Measurements from ENCODE around the gene TSPAN16. TPM values are rescaled to one million over a fixed set of nuclear protein-coding genes. Genes with fewer than 3 reads are reported as not detected.

The TSPAN16 gene
- total RNA-seq, 4 donors from 2014 or later = not detected

DNA sequence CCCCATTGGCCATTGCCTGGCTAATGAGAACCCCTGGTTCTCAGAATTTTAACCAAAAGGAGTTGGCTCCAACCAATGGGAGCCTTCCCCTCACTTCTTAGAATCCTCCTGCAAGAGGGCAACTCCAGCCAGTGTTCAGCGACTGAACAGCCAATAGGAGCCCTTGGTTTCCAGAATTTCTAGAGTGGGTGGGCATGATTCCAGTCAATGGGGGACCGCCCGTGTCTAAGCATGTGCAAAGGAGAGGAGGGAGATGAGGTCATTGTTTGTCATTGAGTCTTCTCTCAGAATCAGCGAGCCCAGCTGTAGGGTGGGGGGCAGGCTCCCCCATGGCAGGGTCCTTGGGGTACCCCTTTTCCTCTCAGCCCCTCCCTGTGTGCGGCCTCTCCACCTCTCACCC lies 69.0 kb downstream of the TSPAN16 start:
- TF ChIP-seq POLR2A (IDR thresholded peaks at IDR 0.05) (no peak), EP300 (IDR thresholded peaks at IDR 0.05) (no peak), POLR2AphosphoS5 (IDR thresholded peaks at IDR 0.05) (no peak)
- TF ChIP-seq, protein P1, sequence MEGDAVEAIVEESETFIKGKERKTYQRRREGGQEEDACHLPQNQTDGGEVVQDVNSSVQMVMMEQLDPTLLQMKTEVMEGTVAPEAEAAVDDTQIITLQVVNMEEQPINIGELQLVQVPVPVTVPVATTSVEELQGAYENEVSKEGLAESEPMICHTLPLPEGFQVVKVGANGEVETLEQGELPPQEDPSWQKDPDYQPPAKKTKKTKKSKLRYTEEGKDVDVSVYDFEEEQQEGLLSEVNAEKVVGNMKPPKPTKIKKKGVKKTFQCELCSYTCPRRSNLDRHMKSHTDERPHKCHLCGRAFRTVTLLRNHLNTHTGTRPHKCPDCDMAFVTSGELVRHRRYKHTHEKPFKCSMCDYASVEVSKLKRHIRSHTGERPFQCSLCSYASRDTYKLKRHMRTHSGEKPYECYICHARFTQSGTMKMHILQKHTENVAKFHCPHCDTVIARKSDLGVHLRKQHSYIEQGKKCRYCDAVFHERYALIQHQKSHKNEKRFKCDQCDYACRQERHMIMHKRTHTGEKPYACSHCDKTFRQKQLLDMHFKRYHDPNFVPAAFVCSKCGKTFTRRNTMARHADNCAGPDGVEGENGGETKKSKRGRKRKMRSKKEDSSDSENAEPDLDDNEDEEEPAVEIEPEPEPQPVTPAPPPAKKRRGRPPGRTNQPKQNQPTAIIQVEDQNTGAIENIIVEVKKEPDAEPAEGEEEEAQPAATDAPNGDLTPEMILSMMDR (IDR thresholded peaks at IDR 0.05) = no peak
- peaks cover 0 to 5% (median 0%) of the 10 kb centered on the region in 3 donors for H3K4me1 ChIP-seq
- 75% methylated on average over 2 of the region's 5 CpGs; no CpG with 5 or more reads in 1 of the 2 donors for WGBS, 2 donors (ENCODE audit: low coverage in 1 of 2)
- H3K27me3 ChIP-seq = no peaks in the 10 kb centered on the region
- H3K9me3 ChIP-seq = no peaks in the 10 kb centered on the region
- peak overlapping the region in 1 of 4 donors; percentile 18 for H3K27ac ChIP-seq
- peaks cover 0 to 87% of the 10 kb centered on the region in 2 donors for H3K36me3 ChIP-seq
- H3K4me3 ChIP-seq = no peak overlapping the region
- no peak for ATAC-seq

Other genes with a start within 250 kb of the TSPAN16 start
- gene LDLR, start 206.7 kb upstream of the TSPAN16 start, total RNA-seq = 10 to 100 TPM; 14.9 to 68.1 (median 32.6) TPM
- 1 to 10 TPM; 4.2 to 6.8 (median 5.7) TPM for gene SPC24, start 140.4 kb upstream of the TSPAN16 start, total RNA-seq
- 1,000 to 10,000 TPM in 3 of 4 donors, 100 to 1,000 TPM in 1; 913 to 1,808 (median 1,065) TPM for gene KANK2, start 98.6 kb upstream of the TSPAN16 start, total RNA-seq
- gene ANGPTL8, start 56.5 kb upstream of the TSPAN16 start, total RNA-seq = 1 to 10 TPM in 1 of 4 donors, not detected in 3; 2.0 TPM
- 10 to 100 TPM; 18.5 to 43.1 (median 29.1) TPM for gene DOCK6, start 33.6 kb upstream of the TSPAN16 start, total RNA-seq
- gene RAB3D, start 43.5 kb downstream of the TSPAN16 start, total RNA-seq = 10 to 100 TPM; 21.5 to 43.7 (median 28.0) TPM
- gene TMEM205, start 50.1 kb downstream of the TSPAN16 start, total RNA-seq = 100 to 1,000 TPM; 165 to 262 (median 210) TPM
- gene CCDC159, start 50.4 kb downstream of the TSPAN16 start, total RNA-seq = 10 to 100 TPM in 3 of 4 donors, 1 to 10 TPM in 1; 6.6 to 30.0 (median 19.0) TPM
- gene PLPPR2, start 59.3 kb downstream of the TSPAN16 start, total RNA-seq = 10 to 100 TPM; 20.5 to 57.7 (median 44.9) TPM
- 1 to 10 TPM in 2 of 4 donors, under 1 TPM in 2; 0.62 to 2.6 (median 1.0) TPM for gene SWSAP1, start 78.5 kb downstream of the TSPAN16 start, total RNA-seq
- gene EPOR, start 88.2 kb downstream of the TSPAN16 start, total RNA-seq = 1 to 10 TPM in 3 of 4 donors, under 1 TPM in 1; 0.62 to 5.1 (median 2.7) TPM
- gene RGL3, start 123.2 kb downstream of the TSPAN16 start, total RNA-seq = 1 to 10 TPM in 2 of 4 donors, under 1 TPM in 2; 0.25 to 3.7 (median 1.3) TPM
- 1 to 10 TPM in 1 of 4 donors, under 1 TPM in 1, not detected in 2; 0.27 to 1.4 TPM for gene ODAD3, start 139.0 kb downstream of the TSPAN16 start, total RNA-seq
- 100 to 1,000 TPM in 1 of 4 donors, 10 to 100 TPM in 3; 72.8 to 112 (median 85.8) TPM for gene PRKCSH, start 139.5 kb downstream of the TSPAN16 start, total RNA-seq
- 1 to 10 TPM in 1 of 4 donors, under 1 TPM in 2, not detected in 1; 0.04 to 3.3 (median 0.27) TPM for gene ELAVL3, start 184.9 kb downstream of the TSPAN16 start, total RNA-seq
- 10 to 100 TPM in 2 of 4 donors, 1 to 10 TPM in 2; 5.1 to 20.4 (median 10.6) TPM for gene ZNF653, start 209.7 kb downstream of the TSPAN16 start, total RNA-seq
- gene ECSIT, start 233.0 kb downstream of the TSPAN16 start, total RNA-seq = 10 to 100 TPM; 50.1 to 88.3 (median 65.2) TPM
- 1,000 to 10,000 TPM; 2,283 to 3,774 (median 3,072) TPM for gene CNN1, start 242.7 kb downstream of the TSPAN16 start, total RNA-seq

Data from gastroesophageal sphincter (tissue), 4 donors.